IPS-NIHi11 (cell line): ENCODE measurements around the gene TNS2.
A peak's percentile ranks its signal among the peaks of the same experiment; 100 is the strongest.
"Not testable (repeated sequence)": the region's sequence is repeated elsewhere in the genome, so short reads cannot be mapped to it uniquely, and the experiment has no call there.

ENCODE experiments used
- DNase-seq: peaks from one replicate; pipeline ENCODE4 v3.0.0; 2012; ENCODE audit warnings: mixed read lengths, low spot score

Gene TNS2

DNA sequence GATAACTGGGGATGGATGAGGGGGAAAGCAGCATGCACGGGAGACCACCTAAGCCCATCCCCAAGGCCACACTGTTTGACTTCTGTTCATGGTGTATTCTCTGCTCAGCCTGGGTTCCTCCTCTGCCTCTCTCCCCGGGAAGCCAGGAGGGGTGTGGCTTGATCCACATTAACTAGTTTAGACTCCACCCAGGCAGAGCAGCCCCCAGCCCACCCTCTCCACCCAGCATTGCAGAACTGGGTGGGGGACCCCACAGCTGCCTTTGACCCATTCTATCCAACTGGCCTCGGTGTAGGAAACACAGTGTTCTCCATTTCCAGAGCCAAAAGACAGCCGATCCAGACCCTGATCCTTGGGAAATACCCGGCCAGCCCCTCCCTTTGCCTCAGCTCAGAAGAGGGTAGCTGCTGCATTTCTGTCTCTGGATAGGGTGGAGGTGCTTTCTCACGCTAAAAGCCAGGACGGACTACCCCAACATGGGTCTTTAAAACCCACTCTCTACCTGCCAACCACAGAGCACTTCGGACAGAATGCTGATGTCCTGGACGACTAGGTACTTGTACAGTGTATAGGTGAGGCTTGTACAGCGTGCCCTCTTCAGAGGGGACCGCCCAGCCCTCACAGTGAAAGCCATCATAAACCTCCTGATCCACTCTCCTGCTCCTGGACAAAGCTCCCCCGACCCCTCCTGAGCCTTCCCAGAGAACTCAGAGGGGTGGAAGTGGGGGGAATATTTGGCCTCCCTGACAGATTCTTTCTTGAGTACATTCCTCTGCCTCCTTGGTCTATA, 20.0 kb downstream of the TNS2 start:
- DNase-seq: no peak

DNA sequence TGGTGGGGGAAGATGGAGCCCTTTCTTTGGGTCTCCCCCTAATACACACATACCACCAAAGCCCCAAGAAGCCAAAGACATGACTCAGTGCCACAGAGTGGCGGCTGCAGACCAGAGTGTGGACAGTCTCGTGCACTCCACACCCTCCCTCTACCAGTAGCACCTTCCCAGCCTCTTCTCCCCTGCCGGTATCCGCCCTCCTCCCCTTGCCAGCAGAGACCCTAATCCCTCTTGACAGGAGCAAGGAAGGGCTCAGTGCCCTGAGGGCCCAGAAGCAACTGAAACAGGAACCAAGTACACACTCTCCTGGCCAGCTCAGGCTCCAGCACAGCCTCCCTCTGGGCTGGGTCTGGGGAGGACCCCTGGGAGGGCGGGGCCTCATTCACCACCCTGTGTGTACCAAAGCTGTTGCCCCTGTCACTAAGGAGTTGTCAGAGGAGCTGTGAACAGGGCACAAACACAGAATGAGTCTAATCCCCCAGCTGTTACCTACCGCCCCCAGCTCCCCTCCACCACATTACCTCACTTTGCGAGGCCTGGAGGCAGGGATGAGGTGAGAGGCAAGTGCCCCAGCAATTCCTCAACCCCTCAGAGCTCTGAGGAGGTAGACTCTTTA, 21.1 kb downstream of the TNS2 start:
- no peak for DNase-seq

DNA sequence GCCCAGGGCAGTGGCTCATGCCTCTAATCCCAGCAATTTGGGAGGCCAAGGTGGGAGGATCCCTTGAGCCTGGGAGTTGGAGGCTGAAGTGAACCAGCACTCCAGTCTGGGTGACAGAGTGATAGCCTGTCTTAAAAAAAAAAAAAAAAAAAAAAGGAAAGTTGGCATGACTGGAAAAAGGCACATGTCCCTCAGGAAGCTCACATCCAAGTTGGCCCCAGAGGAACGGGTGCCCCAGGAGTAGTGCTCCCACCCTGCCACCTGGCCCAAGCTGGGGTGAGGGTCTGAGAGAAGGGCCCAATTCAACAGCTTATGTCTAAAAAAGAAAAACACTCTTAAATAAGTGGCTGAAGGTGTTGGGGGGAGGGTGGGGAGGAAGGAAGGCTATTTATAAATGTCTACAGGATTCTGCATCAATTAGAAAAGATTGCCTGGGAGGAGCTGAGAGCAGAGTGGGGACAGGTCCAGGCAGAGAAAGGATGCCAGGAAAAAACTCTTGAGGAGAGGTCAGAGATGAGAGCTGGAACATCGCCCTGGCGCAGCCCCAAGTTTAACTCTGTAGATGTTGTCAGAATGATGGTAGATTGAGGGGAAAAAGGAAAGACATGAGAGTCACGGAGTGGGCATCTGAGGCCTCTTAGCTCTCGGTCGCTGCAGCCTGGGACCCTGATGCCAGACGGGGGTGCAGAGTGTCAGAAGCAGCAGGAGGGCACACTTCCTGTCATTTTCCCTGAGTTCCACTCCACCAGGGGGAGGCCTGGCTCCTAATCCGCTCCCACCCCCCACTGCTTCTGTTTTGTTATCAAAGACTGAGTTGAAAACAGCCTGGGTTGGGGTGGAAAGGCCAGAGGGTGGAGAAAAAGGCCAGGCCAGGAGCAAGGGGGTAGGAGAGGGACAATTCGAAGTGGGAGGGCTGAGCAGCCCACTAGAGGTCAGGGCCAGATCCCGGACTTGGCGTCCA, 22.0 kb downstream of the TNS2 start:
- DNase-seq: no peak

DNA sequence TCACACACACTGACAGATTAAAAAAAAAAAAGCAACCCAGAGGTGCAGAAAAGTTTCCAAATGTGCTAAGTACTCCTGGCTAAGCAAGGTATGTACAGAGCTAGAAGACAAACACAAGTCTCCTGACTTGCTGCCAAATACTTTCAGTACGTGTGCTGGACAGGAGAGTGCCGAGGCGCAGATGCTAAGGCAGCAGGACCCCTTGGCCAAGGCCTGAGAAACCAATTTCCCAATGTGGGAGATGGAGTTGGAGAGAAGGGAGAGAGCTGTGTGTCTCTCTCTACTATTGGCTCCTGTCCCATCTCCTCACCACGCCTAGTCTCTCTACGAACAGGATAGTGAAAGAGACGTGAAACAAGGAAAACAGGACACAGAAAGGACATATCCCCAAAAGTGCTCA, 24.0 kb downstream of the TNS2 start:
- DNase-seq: no peak

DNA sequence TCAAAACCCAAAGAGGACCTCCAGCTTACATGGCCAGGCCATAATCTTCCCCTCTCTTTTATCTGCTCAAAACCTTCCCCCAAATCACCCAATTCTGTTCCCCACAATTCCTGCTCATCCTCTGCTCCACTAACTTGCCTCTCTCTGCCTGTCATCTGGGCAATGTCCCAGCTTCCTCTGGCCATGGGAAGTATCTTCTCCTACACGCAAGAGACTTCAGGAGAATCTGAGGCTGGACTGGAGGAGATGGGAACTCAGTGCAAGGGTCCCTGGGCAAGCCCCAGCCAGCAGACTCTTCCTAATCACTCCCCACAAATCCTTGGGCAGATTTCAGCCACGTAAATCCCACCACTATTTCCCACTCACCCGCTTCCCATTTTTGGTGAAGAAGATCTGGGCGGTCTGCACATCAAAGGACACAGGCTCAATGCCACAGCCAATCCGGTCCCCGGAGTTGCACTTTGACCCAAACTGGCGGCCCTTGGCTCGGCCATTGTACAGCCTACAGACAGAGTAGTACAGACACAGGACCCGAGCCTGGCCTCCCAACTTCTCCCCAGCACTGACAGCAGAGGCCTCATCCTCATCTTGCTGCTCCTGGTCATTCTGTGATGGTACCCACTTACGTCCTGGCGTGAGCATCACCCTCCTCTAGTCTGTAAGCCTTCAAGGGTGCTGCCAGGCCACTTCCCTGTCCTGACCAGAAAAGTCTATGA, 24.6 kb downstream of the TNS2 start:
- DNase-seq: no peak

DNA sequence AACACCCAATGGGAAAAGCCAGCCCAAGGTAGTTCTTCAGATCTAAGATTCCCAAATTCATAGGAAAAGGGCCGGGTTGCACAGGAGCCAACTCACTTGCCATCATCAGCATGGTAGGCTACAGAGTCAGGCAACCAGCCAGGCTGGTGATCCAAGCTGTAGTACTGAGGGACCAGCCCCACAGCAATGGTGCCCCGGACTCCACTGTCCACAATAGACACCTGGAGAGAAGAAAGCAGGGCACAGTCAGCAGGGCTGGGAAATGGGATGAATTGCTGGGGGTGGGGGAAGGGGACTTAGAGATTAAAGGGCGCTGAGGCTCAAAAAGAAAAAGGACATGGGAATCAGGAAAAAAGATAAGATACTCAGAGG, 25.1 kb downstream of the TNS2 start:
- no peak for DNase-seq

DNA sequence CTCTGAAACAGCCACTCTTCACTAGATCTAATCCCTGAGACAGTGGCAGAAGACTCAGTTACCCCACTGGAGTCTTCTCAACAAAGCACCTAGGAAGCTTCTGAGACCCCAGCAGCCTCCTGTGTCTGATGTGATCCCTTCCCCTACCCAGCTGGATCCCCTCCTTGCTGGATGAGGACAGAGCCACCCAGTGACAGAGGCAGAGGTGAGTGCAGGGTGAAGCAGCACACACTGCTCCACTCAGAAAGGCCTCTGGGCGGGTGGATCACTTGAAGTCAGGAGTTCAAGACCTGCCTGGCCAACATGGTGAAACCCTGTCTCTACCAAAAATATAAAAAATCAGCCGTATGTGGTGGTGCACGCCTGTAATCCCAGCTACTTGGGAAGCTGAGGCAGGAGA, 26.6 kb downstream of the TNS2 start:
- no peak for DNase-seq

DNA sequence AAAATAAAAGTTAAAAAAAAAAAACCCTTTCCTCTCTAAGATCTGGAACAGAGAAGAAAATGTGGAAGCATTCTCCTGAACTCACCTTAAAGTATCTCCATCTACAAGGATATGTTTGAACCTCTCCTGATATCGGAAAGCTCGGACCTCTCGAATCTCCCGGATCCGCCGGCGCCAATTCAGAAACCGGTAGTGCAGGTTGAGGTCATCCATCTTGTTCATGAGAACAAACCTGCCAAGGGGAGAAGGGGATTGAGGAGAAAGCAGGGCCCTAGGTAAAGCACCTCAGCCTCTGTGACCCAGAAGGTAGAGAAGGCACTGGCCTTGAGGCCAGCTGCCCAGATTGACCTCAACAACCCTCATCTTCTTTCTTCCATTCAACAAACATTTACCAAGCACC, 27.2 kb downstream of the TNS2 start:
- no peak for DNase-seq

DNA sequence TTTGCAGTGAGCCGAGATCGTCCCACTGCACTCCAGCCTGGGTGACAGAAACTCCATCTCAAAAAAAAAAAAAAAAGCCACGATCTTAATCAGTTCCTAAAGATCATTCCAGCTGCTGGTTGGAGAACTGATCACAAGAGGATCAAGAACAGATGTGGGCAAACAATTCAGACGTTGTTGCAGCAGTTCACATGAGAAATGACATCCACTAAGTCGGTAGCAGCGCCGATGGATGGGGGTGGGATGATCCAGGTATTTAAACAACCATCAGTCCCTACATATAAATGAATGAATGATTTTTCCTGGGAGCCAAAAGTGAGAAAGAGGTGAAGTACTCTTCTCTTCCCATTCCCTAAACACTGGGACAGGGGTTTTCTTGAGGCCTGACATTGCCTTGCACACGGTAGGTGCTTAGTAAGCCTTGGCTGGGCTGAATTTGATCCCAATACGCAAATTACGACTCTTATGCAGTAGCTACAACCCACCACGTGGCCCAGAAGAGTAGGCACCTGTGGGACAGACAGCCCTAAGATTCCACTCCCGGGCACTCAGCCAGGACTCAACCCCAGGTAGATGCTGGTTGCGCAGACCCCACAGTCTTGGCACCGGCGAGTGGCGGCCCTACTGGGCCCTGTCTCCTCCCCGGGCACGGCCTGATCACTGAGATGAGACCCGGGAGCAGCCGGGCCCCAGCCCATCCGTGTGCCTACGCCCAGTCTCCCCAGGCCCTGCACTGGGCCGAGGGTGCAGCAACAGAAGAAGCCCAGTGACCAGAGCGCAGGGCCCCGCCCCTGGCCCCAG, 28.8 kb downstream of the TNS2 start:
- DNase-seq: no peak

DNA sequence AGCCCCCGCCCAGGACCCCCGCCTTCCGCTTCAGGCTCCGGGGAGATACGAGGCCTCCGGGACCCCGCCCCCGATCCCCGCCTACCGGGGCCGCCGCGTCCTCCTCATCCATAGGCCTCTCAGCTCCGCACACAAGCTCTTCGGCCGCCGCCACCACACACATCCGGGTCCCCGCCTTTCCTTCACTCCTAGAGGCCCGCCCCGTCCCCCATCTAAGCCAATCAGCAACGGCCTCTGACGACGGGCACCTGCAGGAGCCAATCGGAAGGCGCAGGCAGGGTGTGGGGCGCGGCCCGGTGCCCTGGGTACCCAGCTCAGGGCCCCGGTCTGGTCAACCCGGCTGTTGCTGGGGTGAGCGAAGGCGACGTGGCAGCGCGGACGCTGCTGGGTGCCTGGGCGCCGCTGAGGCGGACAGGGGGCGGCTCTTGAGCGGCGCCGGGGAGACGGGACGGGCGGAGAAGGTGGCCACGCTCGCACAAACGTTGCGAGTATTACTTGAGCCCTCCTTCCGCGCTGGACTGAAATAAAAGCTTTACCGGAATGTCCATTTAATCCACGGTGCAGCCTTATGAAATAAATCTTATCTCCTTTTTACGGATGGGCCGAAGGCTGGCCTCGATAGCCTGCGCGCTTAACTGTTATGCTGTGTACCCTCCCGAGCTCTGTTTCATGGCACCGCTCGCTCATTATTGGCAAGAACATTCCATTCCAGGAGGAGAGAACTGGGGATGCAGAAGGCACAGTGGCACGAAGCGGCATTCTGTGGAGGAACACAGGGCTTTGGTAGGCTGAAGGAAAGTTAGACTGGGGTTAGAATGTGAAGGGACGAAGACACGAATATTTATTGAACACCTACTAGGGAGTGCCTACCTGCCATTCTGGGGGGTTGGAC, 29.6 kb downstream of the TNS2 start, which contains the start of gene SPRYD3:
SPRYD3 (minus strand) TSS at position 165 of the 892 bp plus-strand sequence; CDS start at position 108, 57 bp downstream.
- peak; percentile 100 for DNase-seq

DNA sequence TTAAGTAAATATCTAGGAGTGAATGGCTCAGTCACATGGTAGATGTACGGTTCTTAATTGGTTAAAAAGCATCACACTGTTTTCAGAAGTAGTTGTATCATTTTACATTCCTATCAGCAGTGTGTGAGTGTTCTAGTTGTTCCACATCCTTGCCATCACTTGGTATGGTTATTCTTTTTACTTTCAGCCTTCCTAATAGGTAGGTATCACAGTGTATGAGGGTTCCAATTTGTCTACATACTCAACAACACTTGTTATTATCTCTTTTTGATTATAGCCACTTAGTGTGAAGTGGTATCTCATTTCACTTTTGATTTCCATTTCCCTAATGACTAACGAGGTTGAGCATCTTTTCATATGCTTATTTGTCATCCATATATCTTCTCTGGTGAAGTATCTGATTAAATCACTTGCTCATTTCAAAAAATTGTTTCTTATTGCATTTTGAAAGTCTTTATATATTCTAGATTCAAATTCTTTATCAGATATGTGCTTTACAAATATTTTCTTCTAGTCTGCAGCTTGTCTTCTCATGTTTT, 32.8 kb downstream of the TNS2 start:
- DNase-seq: no peak

DNA sequence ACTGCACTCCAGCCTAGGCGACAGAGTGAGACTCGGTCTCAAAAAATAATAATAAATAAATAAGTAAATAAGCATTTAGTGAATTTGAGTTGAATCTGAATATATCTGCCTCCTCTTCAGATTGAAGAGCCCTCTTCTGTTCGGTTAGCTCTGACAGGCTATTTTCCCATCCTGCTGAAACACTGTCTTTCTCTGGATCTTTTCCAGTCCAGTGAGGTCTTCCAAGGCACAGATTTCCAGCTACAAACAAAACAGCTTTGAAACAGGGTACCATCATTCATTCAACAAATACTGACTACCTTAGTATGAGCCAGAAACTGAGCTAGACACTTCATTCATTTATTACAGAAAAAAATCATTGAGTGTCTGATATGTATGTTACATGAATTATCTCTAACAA, 36.5 kb downstream of the TNS2 start:
- DNase-seq: no peak

DNA sequence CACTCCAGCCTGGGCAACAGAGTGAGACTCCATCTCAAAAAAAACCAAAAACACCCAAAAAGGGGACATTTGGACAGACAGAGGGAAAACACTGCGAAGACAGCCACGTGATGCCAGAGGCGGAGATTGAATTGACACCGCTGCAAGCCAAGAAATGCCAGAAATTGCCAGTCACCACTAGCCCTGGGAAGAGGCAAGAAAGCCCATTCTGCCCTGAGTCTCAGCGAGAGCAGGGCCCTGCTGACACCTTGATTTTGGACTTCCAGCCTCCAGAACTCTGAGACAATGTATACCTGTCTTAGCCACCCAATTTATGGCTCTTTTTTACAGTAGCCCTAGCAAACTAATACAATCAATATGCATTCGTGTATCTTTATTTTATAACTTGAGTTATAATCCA, 40.2 kb downstream of the TNS2 start:
- DNase-seq: no peak

DNA sequence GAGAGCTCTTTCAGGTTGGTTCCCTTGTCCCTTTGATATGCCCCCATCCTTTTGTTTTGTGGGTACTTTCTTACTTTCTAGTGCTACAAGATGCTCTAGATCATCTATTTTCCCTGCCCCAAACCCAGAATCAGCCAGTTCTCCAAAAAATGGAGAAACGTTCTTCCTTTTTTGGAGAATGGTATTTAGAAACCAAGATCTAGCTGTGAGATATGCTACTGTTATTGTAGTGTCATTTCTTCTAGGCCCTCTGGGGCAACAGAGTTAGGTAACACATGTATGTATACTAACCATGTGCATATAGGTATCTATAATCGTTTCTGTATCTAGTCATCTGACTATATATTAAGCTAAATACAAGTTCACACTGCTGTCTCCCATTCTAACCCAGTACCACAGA, 40.7 kb downstream of the TNS2 start:
- DNase-seq: no peak

DNA sequence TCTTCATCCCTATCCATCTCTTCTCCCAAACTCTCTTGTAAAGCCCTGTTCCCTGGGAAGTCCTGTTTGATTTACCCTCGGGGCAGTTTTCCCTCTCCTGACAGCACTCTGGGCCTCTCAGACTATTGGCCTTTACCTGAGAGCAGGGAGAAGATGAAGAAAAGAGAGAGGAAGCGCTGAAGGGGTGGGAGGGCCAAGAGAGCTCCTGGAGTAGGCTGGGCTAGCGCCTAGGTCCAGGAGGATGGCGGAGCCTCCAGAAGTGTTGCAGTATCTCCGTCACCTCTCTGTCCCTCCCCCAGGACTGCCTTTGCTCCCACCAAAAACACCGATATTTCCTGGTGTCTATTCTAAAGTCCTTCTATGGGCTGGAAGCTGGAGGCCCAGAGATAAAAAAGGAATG, 41.9 kb downstream of the TNS2 start:
- DNase-seq: no peak

DNA sequence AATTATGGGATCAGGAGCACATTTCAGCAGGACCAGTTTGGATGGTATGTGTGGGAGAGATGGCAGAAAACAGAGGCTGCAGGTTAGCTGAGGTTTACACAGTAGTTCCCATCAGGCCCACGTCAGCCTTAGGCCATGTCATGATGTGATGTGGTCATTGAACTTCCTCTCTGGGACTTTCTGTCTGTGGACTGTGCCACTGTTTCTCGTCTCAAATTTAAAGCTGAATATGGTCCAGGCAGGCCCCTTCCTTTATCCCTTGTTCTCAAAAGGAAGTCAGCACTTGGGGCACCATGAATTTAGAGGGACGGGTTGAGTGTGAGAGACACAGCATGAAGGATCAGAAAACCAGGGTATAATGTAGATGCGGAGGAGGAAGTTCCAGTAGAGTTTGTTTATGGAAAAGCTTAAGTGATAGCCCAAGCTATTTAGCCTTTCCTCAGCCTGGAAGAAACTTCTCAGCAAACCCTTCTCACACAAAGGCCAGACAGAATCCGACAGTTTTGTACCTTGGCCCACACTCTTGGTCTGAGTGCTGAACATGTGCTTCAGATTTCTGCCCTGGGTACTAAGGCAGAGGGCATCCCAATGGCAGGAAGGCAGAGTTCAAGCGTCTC, 44.0 kb downstream of the TNS2 start:
- no peak for DNase-seq

DNA sequence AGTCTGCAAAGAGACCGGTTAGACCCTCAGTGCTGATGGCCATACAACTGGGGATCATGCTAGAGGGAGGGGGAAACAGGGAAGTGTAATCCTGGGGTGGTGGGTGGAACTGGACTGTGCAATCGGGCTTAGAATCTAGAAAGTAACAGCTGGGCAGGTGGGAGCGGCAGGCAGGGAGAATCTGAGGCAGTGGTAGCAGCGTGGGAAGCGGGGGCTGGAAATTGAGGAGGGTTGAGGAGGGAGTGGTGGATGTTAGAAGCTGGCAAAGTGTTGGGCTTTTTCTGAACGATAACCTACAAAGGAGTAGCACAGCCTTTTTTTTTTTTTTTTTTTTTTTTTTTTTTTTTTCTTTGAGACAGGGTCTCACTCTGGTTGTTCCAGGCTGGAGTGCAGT, 44.5 kb downstream of the TNS2 start:
- no peak for DNase-seq

DNA sequence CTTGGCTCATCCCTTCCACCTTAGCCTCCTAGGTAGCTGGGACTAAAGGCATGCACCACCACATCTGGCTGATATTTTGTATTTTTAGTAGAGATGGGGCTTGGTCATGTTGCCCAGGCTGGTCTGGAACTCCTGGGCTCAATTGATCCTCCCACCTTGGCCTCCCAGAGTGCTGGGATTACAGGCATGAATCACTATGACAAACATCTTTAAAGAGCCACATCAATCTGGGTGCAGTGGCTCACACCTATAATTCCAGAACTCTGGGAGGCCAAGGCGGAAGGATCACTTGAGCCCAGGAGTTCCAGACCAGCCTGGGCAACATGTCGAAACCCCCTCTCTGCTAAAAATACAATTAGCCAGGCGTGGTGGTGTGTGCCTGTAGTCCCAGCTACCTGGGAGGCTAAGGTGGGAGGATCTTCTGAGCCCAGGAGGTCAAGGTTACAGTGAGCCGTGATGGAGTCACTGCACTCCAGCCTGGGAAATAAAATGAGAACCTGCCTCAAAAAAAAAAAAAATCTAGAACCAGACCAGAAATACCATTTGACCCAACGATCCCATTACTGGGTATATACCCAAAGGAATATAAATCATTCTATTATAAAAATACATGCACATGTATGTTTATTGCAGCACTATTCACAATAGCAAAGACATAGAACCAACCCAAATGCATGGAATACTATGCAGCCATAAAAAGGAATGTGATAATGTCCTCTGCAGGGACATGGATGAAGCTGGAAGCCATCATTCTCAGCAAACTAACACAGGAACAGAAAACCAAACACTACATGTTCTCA, 45.1 kb downstream of the TNS2 start:
- DNase-seq: not testable (repeated sequence)

DNA sequence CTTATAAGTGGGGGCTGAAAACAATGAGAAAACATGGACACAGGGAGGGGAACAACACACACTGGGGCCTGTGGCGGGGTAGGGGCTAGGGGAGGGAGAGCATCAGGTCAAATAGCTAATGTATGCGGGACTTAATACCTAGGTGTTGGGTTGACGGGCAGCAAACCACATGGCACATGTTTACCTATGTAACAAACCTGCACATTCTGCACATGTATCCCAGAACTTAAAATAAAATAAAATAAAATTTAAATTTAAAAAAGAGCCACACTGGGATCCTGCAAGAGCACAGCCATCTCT, 45.7 kb downstream of the TNS2 start:
- not testable (repeated sequence) for DNase-seq
